Measurements from ENCODE around the gene S1PR2. TPM values are rescaled to one million over a fixed set of nuclear protein-coding genes. Genes with fewer than 3 reads are reported as not detected.
"Not testable (repeated sequence)": the region's sequence is repeated elsewhere in the genome, so short reads cannot be mapped to it uniquely, and the experiment has no call there.

S1PR2 gene
- polyA plus RNA-seq, 10 donors: 8.9 to 16.5 (median 13.1) TPM

DNA sequence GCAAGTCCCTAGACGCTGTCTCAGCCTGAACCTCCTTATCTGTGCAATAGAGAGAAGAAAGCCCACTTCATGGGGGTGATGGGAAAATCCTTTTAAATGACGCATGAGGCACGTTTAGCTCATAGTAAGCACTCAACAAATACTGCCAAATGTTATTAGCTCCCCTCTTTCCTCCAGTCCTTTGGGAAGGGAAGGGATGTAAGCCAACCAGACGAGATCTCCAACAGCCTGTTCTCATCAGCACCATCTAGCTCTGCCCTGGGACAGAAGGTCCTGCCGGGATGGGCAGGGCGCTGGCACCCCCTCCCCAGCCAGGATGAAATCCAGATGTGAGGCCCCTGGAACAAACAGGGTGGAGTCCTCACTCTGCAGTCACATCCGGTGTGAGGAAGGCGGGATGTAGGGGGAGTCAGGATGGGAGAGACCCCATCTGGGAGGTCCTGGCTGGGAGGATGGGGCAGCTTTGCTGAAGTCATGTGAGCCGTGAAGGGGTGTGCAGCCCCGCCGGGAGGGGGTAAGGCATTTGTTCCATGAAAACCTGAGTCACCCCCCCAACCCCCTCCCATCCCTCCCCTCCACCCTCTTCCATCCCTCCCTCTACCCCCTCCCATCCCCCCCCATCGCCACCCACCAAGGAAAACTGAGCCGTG, 4.6 kb downstream of the S1PR2 start:
- DNase-seq: peak; percentile 89 to 97 (median 93)

DNA sequence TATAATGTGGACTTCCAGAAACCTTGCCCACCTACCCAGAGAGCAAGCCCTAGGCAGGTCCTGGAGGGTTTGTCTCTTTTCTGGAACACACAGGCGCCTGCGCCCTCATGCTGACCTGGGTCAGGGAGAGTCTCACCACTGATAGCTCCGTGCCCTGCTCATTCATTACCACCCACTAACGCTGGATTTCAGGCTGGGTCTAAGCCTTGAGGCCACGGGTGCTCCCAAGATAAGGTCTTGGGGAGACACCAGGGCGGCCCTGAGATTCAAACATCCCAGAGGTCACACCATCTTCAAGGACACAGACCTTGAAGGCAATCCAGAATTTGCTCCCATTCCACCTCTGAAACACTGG, 5.1 kb downstream of the S1PR2 start:
- DNase-seq: no peak

DNA sequence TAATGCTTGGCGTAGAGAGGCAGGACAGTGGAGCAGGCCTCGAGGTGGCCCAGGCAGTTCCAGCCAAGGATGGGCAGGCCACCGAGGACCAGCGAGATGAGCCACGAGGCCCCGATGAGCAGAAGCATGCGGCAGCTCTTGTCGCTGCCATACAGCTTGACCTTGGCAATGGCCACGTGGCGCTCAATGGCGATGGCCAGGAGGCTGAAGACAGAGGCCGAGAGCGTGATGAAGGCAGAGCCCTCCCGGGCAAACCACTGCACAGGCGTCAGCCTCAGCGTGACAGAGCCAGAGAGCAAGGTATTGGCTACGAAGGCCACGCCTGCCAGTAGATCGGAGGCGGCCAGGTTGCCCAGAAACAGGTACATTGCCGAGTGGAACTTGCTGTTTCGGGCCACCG, 6.8 kb downstream of the S1PR2 start:
- DNase-seq: no peak

DNA sequence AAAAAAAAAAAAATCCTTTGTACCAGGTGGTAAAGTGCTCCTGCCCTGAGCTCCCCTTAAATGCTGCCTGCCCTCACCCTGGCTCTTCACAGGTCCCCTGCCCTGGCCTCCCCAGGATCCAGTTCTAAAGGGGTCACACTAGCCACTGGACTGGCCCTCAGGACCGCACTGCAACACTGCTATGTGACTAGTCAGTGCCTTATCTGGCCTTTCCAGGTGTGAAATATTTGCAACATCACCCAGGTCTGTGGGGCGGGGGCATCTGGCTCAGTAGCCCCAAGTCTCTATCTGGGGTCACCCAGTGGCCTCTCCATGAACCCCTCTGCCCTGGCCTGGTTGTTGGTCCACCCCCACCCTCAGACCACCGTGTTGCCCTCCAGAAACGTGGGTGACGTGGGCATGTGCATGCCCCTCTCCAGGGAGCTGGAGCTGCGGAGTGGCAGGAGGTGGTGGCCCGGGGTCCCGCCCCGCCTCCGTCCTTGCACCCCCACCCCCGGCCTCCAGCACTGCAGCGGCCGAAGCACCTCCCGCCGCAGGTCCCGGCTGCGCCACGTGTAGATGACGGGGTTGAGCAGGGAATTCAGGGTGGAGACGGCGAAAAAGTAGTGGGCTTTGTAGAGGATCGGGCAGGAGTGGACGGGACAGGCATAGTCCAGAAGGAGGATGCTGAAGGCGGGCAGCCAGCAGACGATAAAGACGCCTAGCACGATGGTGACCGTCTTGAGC, 7.5 kb downstream of the S1PR2 start:
- no peak for DNase-seq

DNA sequence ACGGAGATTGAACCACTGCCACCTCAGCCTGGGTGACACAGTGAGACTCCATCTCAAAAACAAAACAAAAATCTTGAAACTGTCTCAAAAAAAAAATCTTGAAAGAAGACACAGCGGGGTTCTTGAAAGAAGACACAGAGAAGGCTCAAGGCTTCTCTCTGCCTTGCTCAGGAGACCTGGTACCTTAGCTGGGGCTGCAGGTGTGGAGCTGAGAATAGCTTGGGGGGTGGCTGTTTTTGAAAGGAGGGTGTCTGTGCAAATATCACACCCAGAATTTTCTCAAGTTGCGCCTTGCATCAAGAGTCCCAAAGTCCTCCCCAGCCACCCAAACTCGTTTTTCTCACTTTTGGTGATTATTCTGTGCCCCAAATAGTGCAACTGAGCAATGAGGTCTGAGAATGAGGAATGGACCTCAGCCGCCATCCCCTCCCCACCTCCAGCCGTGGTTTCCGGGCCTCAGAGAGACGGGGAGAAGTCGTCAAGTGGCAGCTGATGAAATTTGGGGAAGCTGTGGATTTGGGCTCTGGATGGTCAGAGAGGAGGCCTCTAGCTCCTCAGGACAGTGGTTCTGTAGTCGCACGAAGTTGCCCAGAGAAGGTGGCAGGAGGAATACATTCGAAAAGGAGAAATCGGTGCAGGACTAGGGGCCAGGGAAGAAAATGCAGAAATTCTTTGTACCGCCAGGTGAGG, 8.8 kb downstream of the S1PR2 start:
- DNase-seq: no peak

DNA sequence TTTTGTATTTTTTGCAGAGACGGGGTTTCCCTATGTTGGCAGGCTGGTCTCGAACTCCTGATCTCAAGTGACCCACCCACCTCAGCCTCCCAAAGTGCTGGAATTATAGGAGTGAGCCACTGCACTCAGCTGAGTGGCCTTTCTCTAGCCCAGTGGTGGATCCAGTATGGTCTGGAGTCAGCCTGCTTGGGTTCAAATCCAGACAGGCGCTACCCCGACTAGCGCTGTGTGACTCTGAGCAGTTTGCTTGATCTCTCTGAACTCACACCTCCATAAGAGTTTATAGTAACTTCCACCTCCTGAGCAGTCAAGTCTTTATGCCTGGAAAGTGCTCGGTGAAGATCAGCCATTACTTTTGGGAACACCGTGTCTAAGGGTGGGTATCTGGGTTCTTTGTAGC, 10.4 kb downstream of the S1PR2 start:
- DNase-seq: no peak

DNA sequence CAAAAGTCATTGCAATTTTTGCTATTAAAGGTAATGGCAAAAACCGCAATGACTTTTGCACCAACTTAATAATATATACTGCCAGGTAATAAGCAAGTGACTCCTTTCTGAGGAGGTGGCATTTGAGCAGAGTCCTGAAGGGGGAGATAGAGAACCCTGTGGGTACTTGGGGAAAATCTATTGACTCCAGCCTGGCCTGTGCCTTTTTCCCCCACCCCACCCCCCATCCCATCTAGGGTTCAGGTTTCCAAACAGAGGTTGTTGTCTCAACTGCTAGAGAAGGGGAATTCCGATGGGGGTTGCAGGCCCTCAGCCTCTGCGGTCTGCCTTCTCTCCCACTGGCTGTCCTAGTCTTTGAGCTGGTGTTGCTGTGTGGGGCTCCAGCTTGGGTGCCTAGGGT, 11.5 kb downstream of the S1PR2 start:
- peak in 1 of 3 donors; percentile 47 for DNase-seq

DNA sequence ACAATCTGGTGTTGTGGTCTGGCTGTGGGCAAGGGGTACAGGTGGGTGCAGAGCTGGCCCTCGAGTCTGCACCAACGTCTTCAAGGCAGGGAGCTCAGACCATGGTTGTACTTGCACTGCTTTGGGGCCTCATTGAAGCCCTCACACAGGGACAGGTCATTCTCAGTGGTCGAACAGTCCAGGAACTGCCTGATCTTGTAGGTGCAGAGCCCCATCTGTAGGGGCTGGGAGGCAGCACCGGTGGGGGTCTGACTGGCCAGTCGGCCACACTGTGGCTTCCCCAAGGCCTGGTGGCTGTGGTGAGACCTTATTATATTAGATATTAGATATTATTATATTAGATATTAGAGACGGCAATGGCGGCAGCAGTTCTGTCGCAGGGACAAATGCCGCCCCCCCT, 14.0 kb downstream of the S1PR2 start:
- DNase-seq: no peak

DNA sequence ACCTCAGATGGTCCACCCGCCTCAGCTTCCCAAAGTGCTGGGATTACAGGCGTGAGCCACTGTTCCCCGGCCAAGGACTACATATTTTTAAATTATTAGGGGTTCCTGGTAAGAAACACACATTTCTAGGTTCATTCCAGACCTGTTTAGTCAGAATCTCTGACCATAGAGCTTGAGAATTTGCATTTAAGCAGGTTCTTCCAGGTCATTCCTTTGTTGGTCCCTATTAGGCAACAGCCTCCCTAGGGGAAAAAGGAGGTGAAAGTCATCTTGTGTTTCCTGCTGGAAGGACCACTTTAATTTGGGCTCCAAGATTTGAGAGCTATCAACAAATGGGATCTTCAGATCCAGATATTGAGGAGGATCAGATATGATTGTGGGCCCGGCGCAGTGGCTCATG, 16.3 kb downstream of the S1PR2 start:
- peak in 1 of 3 donors; percentile 29 for DNase-seq

DNA sequence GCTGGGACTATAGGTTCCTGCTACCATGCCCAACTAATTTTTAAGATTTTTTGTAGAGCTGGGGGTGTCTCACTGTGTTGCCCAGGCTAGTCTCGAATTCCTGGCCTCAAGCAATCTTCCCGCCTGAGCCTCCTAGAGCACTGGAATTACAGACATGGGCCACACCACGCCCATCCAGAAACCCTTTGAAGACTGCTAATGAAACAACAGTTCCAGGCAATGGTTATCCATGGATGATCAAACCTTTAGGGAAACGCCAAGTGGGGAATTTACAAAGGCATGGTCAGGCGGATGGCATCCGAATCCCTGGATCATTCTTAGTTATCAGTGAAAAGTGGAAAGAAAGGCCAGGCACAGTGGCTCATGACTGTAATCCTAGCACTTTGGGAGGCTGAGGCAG, 19.4 kb downstream of the S1PR2 start:
- DNase-seq: no peak

DNA sequence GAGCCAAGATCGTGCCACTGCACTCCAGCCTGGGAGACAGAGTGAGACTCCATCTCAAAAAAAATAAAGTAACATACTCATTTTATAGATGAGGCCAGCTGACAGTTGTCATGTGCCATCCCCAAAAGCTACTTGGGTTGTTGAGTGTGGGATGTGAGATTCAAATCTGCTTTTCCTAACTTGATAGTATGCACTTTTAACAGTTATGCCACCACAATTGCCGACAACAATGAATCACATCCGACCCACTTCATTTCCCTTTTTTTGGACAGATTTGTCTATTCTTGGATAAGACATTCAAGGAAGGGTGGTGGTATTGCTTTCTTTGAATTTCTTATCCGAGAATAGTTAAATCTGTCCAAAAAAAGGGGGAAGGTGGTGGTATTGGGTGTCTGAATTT, 20.1 kb downstream of the S1PR2 start:
- no peak for DNase-seq

DNA sequence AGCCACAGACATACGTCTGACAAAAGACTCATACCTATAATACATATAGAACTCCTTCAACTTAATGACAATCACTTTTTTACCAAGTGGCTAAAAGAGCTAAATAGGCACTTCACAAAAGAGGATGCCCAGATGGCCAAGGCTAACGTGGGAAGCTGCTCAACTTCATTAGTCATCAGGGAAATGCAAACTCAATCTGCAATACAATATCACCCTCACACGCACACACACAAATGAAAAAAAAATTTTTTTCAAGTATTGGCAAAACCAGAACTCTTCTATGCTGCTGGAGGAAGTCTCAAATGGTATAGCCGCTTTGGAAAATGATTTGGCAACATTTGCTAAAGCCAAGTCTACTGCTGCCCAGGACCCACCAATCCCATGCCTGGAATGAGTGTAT, 21.8 kb downstream of the S1PR2 start:
- DNase-seq: no peak

DNA sequence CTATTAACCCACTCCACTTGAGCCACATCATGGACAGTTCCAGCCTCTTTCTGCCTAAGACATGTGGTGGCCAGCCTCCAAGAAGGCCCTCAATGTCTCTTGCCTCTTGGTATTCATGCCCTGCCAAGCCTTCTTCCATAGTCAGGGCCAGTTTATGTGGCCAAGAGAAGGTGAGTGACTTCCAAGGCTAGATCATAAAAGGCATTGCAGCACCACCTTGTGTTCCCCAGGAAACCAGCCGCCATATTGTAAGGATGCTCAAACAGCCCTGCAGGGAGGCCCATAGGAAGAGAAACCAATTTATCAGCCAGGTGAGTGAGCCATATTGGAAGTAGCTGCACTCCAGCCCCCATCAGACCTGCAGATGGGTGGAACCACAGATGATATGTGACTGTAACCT, 24.1 kb downstream of the S1PR2 start:
- DNase-seq: no peak

DNA sequence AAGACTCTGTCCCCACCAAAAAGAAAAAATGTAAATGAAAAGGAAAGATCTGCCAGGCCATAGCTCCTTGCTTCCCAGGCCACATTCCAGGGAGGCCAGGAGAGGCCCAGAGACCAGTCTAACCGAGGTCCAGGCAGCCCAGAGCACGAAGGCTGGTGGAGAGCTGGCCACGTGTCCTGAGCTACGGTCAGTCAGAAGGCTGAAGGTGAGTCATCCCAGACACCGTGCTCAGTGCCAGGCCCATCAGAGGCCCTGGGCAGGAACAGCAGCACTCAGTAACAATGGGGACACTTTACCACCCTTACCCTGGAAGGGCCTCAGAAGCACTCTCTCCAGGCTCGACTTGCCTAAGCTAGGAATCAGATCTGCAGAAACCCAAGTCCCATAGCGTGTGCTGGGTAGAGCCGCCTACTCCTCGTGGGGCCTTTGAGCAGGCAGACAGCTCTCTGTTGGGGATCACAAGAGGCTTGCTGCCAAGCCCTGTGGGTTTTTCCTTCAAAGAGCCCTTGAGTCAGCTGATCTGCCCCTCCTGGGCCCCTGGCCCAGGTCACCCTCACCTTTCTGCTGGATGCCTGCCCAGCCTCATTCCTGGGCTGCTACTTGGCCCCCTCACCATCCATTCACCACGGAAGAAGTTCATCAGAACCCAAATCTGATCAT, 24.8 kb downstream of the S1PR2 start:
- no peak for DNase-seq

DNA sequence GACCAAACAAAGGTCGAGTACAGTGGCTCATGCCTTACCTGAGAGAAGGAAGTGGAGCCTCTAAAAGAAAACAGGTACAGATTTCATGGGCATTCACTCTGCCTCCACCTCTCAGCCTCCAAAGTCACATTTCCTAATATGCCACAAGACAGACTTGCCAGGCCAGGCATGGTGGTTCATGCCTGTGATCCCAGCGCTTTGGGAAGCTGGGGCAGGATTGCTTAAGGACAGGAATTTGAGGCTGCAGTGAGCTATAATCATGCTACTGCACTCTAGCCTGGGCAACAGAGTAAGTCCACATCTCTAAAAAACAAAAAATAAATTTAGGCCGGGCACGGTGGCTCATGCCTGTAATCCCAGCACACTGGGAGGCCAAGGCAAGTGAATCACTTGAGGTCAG, 25.5 kb downstream of the S1PR2 start:
- DNase-seq: no peak

DNA sequence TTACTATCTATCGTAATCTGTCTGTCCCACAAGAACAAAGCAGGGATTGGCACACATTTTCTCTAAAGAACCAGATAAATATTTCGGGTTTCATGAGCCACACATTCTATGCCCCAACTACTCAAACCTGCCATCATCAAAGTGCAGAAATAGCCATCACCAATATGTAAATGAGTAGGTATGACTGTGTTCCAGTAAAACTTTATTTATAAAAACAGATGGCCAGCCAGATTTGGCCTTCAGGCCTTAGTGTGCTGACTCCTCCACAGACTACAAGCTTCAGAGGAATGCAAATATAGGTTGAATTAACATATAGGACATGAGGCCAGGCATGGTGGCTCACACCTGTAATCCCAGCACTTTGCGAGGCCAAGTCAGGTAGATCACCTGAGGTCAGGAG, 27.4 kb downstream of the S1PR2 start:
- no peak for DNase-seq

DNA sequence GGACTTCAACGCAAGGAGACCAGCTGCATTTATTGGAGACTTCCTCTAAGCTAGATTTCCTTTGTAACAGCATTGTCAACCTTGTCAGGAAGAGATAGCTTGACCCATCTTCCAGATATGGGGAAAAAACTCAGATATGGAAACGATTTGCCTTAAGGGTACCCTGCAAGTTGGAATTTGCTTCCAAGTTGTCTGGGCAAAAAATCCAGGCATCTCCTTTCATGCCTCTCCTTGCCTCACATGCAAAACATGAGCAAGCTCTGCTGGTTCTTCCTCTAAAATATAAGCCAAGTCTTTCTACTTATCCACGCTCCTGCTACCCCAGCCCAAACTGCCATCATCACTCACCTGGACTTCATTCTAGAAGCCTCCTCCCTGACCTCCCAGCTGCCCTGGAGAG, 30.0 kb downstream of the S1PR2 start:
- no peak for DNase-seq

DNA sequence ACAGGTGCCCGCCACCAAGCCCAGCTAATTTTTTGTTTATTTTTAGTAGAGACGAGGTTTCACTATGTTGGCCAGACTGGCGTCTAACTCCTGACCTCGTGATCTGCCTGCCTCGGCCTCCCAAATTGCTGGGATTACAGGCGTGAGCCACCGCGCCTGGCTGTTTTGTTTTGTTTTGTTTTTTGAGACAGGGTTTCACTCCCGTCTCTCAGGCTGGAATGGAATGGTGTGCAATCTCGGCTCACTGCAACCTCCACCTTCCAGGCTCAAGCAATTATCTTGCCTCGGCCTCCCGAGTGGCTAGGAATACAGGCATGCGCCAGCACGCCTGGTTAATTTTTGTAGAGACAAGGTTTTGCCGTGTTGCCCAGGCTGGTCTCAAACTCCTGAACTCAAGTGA, 31.0 kb downstream of the S1PR2 start:
- DNase-seq: not testable (repeated sequence)

DNA sequence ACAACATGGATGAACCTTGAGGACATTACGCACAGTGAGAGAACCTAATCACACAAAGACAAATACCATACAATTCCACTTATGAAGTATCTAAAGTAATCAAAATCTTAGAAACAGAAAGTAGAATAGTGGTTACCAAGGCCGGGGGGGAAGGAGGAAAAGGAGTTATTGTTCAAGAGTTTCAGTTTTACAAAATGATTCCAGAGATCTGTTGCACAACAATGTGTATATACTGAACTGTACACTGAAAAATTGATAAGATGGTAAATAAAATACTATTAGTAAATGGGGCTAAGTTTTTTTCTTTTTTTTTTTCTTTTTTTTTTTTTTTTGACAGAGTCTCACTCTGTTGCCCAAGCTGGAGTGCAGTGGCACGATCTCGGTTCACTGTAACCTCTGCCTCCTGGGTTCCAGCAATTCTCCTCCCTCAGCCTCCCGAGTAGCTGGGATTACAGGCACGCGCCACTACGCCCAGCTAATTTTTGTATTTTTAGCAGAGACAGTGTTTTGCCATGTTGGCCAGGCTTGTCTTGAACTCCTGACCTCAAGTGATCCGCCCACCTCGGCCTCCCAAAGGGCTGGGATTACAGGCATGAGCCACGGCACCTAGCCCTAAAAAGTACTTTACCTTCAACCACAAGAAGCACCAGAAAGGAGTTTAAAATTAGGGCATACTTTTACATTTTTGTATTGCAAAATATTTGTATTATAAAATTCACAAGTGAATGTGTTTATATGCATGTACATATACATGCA, 32.1 kb downstream of the S1PR2 start:
- not testable (repeated sequence) for DNase-seq

DNA sequence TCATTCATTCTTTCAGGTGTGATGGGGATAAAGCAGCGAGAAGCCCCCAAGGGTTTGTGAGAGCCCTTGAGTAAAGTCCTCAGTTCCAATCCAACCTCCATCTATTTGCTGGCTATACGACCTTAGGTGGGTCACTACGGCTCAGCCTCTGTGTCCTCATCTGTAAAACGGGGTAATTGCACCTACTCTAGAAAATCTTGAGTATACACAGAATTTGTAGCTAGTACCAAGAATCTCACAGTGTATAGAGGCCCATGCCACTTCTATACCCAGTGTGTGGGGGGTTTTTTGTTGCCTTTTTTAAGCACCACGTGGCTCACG, 36.0 kb downstream of the S1PR2 start:
- DNase-seq: no peak

DNA sequence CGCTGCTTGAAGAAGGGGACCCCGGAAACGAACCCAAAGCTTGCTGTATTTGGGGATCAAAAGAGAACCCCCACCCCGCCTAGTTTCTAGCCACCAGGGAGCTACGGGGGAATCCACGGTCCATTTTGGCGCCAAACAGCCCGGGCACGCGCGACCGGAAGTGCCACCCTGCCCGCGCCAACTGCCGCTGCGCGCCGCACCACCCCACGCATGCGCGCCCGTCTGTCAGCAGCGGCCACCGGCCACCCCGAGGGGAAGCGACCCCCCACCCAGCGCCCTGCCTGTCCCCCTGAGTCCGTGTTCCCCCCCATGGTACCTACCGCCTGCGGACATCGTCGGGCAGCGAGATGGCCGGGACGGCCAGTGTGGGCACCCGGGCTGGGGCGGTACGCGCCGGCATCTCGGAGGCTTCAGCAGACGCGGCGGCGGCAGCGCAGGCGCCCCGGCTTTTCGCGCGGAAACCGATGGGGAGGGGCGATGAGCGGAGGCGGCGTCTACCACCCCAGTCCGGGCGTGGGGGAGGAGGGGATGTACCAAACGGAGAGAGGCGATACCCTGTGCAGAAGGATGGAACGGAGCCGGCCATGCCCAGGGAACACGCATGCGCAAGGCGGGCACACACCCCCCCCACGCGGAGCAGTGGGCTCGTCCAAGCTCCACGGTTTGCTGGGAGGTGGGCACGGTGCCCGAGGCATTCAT, 36.5 kb downstream of the S1PR2 start, which contains the start of gene DNMT1:
DNMT1 (minus strand) TSS at position 454 of the 699 bp plus-strand sequence; CDS start at position 400, 54 bp downstream.
- DNase-seq: peak; percentile 94 to 97 (median 94)

Data from muscle of back (tissue), 11 donors.